LNCaP clone FGC (cell line): Measurements from ENCODE around the gene CNTN4.
A peak's percentile ranks its signal among the peaks of the same experiment; 100 is the strongest.

ENCODE experiments used
- DNase-seq: peaks from one replicate; pipeline ENCODE4 v3.0.0-alpha.2; 2011; ENCODE audit warnings: low read depth
- H3K4me3 ChIP-seq: 2 replicates; pipeline ENCODE4 v1.5.1; 2011; ENCODE audit warnings: mild to moderate bottlenecking, low read depth, low read length, control low read depth
- TF ChIP-seq, protein P1 (sequence below): IDR thresholded peaks from 2 replicates; pipeline ENCODE4 v1.5.1; 2012; ENCODE audit warnings: mild to moderate bottlenecking; ENCODE audit not compliant: control insufficient read depth, insufficient read depth; ENCODE audit errors: extremely low read depth

Gene CNTN4

DNA sequence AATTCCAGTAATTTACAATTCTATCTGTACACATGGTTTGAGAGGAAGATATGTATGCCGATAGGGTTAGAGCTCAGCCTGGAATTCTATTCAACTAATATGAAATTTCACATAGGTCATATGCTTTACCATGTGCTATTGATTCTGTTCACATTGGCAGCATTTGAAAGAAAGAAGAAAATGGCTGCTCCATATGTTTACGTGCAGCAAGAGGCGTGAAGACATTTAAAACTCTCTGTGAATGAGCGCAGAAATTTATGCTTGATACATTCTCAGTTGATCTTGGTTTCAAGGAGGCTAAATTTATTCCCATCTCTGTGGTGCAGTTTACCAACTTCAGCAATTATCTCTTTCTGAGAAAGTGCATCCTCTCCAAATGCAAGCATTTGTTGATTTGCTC lies 478.9 kb downstream of the CNTN4 start:
- DNase-seq: no peak
- H3K4me3 ChIP-seq: no peak overlapping the region
- TF ChIP-seq, protein P1, sequence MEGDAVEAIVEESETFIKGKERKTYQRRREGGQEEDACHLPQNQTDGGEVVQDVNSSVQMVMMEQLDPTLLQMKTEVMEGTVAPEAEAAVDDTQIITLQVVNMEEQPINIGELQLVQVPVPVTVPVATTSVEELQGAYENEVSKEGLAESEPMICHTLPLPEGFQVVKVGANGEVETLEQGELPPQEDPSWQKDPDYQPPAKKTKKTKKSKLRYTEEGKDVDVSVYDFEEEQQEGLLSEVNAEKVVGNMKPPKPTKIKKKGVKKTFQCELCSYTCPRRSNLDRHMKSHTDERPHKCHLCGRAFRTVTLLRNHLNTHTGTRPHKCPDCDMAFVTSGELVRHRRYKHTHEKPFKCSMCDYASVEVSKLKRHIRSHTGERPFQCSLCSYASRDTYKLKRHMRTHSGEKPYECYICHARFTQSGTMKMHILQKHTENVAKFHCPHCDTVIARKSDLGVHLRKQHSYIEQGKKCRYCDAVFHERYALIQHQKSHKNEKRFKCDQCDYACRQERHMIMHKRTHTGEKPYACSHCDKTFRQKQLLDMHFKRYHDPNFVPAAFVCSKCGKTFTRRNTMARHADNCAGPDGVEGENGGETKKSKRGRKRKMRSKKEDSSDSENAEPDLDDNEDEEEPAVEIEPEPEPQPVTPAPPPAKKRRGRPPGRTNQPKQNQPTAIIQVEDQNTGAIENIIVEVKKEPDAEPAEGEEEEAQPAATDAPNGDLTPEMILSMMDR: no peak

DNA sequence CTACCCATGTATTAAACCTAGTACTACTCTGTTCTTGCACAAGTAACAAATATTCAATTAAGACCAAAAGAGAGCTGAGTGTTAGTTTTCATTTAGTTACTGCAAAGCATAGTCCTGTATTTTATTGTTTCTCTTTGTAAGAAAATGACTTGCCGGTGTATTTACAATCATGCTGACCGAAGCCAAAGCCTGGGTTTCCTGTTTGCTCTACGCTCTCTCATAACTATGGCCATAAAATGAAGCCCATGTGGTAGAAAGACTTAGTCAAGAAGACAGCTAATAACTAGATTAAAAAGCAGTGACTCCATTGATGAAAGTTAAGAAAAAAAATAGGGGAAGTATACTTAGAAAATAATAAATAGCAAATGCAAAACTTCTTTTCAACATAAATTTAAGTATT lies 479.9 kb downstream of the CNTN4 start:
- TF ChIP-seq, protein P1: no peak
- H3K4me3 ChIP-seq: no peak overlapping the region
- peak; percentile 52 for DNase-seq

DNA sequence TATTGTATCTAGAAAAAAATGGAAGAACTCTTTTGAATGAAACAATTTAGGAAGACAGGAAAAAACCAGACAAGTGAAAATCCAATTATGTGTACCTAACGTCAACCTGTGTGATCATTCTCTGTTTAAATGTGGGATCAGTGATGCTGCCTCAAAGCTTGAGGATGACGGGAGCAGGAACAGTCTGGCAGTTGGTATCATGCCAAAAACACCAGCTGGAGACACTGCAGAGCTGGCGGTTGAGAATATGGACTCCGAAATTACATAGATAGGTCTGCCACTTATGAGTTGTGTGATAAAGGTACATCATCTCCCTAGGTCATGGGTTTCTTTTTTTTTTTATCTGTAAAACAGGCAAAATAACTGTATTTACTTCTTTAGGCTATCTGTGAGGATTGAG lies 480.5 kb downstream of the CNTN4 start:
- H3K4me3 ChIP-seq: no peak overlapping the region
- TF ChIP-seq, protein P1: no peak
- no peak for DNase-seq

DNA sequence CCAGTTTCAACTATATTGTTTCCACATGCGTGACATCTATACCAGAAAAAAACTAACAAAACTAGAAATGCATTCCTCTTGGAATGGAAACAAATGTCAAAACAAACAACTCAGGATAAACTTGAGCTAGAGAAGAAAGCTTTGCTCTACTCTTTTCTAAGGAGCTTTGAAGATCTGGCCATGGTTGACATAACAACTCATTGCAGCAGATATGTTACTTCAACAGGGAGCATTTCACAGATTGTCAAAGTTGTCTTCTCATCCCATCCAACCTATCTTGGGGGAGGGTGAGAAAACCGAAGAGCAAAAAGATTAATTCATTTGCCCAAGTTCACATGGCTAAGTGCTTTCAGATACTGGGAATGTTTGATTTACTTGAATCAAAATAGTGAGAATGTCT lies 484.4 kb downstream of the CNTN4 start:
- TF ChIP-seq, protein P1: no peak
- no peak overlapping the region for H3K4me3 ChIP-seq
- DNase-seq: no peak

DNA sequence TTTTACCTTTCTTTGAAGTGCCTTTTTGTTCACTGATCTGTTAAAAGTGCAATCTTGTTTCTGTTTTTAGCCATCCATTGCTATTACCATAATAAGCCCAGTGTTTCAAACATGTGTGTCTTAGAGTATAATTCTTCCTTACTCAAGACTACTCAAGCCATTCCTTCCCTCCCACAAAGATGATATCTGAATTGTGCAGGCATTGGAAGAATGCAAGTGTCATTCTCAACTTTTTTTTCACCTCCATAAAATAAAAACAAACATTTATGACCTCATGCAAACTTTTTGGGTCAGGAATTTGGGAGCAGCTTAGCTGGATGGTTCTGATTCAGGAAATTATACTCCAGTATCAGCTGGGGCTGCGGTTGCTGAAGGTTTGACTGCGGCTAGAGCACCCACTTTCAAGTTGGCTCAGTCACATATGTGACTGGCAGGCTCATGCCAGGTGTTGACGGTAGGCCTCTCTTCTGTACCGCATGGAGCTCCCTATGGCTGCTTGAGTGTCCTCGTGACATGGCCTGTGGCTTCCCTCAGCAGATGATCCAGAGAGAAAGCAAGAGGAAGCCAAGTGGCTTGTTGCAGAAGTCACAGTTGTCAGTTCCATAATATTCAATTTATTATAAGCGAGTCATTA lies 490.8 kb downstream of the CNTN4 start:
- TF ChIP-seq, protein P1: no peak
- DNase-seq: no peak
- H3K4me3 ChIP-seq: no peak overlapping the region

DNA sequence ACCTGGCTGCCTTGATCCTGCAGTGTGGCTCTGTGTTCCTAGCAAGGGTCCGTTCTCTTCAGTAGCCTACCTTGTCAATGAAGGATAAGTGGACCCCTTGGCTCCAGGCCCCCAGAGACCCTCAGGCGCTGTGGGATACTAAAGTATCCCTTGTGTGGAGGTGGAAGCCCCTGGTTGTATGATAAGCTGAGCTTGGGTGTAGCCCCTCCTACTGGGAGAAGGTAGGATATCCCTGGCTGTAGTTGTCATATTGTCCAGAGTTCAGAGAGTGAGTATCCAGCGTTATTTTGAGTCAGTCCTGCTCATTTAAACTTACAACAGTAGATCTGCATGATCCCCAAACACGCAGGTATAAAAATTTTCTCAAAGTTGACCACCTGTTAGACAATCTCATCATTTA lies 496.8 kb downstream of the CNTN4 start:
- no peak for DNase-seq
- TF ChIP-seq, protein P1: no peak
- H3K4me3 ChIP-seq: no peak overlapping the region

DNA sequence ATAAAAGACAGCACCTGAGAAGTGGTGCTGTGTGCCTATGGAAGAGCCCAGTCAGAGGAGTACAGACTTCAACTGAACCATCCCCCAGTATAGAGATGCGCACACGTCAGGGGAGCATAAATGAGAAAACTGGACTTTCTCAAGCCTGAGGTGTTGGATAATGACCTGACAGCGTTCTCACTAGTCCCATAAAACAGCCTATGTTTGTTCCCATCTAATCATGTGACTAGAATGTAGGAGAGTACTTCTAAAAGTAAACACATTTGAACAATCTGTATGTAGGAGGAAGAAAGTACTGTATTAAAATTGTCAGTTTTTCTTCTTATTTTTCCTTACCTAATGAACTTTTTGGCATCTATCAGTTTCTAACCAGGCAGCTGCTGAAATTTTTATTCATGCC lies 498.9 kb downstream of the CNTN4 start:
- DNase-seq: peak; percentile 62
- TF ChIP-seq, protein P1: no peak
- no peak overlapping the region; the same call in 1 of the 2 replicates for H3K4me3 ChIP-seq
